ENCODE measurements around the gene HSPA9.

HSPA9 gene

GRCh38 chr5:138557677-138558076 lies 17.5 kb downstream of the HSPA9 start:
- Histone ChIP-seq H3K4me3 (ENCODE audit: low read depth, low read length) (no peak overlapping the region), H3K9me3 (ENCODE audit: control insufficient read depth, insufficient read depth, low read depth, low read length) (no peaks in the 10 kb centered on the region), H3K27ac (ENCODE audit: extremely low read depth, low read depth, low read length) (no peak overlapping the region), H3K36me3 (ENCODE audit: control insufficient read depth in 2 of 2, insufficient read depth in 1 of 2, low read length in 2 of 2) (peaks cover 55 to 88% of the 10 kb centered on the region in 2 experiments), H3K4me1 (ENCODE audit: control insufficient read depth, insufficient read depth, low read length) (no peaks in the 10 kb centered on the region)
- TF ChIP-seq ZBTB21 (tag by site-specific recombination; IDR thresholded peaks at IDR 0.05) (no peak), SP7 (tag by site-specific recombination; IDR thresholded peaks at IDR 0.05) (no peak), ZNF645 (tag by site-specific recombination; IDR thresholded peaks at IDR 0.05) (no peak), ZNF785 (tag by site-specific recombination; IDR thresholded peaks at IDR 0.05) (no peak), MEIS1 (CRISPR knock-in tag; IDR thresholded peaks at IDR 0.05; ENCODE audit: borderline replicate concordance) (no peak)
- ChIA-PET POLR2A (interaction anchor here (1.1 kb wide), 1 partner anchor 11 kb away, joined by 3 read pairs; no protein-coding TSS in a partner anchor), CTCF (interaction anchor here (0.6 to 2.1 kb wide), 2 partner anchors 10 to 965 kb away, joined by 3 to 9 read pairs; no protein-coding TSS in a partner anchor)

DNA sequence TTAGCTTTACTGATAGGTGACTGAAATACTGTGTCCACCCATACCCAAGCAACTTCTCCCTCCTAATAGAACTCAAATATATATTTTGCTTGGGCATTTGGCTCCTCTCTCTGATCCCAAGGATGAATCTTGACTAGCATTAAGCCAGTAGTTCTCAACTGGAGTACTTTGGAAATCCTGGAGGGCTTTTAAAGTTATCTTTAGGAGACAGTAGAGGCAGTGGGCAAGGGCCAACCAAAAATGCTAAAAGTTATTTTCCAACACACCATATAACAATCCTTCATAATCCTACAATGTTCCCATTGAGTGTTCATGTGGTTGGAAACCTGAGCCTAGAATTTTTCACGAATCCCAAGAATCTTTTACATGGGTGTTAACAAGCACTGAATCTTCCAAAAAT lies 21.1 kb downstream of the HSPA9 start:
- Histone ChIP-seq H3K27ac (ENCODE audit: extremely low read depth, low read depth, low read length) (no peak overlapping the region), H3K4me3 (ENCODE audit: low read depth, low read length) (no peak overlapping the region), H3K9me3 (ENCODE audit: control insufficient read depth, insufficient read depth, low read depth, low read length) (no peaks in the 10 kb centered on the region), H3K4me1 (ENCODE audit: control insufficient read depth, insufficient read depth, low read length) (no peaks in the 10 kb centered on the region), H3K36me3 (ENCODE audit: control insufficient read depth in 2 of 2, insufficient read depth in 1 of 2, low read length in 2 of 2) (peaks cover 38 to 57% of the 10 kb centered on the region in 2 experiments)
- TF ChIP-seq ZNF175 (tag by site-specific recombination; IDR thresholded peaks at IDR 0.05) = no peak
- TF ChIP-seq ZBTB17 (tag by site-specific recombination; IDR thresholded peaks at IDR 0.05) = no peak
- TF ChIP-seq ZNF19 (tag by site-specific recombination; IDR thresholded peaks at IDR 0.05; ENCODE audit: low read depth) = no peak
- TF ChIP-seq, protein P1, sequence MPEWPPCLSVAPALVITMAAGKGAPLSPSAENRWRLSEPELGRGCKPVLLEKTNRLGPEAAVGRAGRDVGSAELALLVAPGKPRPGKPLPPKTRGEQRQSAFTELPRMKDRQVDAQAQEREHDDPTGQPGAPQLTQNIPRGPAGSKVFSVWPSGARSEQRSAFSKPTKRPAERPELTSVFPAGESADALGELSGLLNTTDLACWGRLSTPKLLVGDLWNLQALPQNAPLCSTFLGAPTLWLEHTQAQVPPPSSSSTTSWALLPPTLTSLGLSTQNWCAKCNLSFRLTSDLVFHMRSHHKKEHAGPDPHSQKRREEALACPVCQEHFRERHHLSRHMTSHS (tag by site-specific recombination; IDR thresholded peaks at IDR 0.05) = no peak
- no peak for TF ChIP-seq ZNF169 (tag by site-specific recombination; IDR thresholded peaks at IDR 0.05)
- no peak for TF ChIP-seq ZBTB21 (tag by site-specific recombination; IDR thresholded peaks at IDR 0.05)
- TF ChIP-seq, protein P2, sequence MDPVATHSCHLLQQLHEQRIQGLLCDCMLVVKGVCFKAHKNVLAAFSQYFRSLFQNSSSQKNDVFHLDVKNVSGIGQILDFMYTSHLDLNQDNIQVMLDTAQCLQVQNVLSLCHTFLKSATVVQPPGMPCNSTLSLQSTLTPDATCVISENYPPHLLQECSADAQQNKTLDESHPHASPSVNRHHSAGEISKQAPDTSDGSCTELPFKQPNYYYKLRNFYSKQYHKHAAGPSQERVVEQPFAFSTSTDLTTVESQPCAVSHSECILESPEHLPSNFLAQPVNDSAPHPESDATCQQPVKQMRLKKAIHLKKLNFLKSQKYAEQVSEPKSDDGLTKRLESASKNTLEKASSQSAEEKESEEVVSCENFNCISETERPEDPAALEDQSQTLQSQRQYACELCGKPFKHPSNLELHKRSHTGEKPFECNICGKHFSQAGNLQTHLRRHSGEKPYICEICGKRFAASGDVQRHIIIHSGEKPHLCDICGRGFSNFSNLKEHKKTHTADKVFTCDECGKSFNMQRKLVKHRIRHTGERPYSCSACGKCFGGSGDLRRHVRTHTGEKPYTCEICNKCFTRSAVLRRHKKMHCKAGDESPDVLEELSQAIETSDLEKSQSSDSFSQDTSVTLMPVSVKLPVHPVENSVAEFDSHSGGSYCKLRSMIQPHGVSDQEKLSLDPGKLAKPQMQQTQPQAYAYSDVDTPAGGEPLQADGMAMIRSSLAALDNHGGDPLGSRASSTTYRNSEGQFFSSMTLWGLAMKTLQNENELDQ (tag by site-specific recombination; IDR thresholded peaks at IDR 0.05; ENCODE audit: low read depth) = no peak
- TF ChIP-seq YY1 (tag by site-specific recombination; IDR thresholded peaks at IDR 0.05) = no peak
- TF ChIP-seq KLF8 (tag by site-specific recombination; IDR thresholded peaks at IDR 0.05) = no peak
- TF ChIP-seq, protein P3, sequence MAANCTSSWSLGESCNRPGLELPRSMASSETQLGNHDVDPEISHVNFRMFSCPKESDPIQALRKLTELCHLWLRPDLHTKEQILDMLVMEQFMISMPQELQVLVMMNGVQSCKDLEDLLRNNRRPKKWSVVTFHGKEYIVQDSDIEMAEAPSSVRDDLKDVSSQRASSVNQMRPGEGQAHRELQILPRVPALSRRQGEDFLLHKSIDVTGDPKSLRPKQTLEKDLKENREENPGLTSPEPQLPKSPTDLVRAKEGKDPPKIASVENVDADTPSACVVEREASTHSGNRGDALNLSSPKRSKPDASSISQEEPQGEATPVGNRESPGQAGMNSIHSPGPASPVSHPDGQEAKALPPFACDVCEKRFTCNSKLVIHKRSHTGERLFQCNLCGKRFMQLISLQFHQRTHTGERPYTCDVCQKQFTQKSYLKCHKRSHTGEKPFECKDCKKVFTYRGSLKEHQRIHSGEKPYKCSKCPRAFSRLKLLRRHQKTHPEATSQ (tag by site-specific recombination; IDR thresholded peaks at IDR 0.05) = no peak
- no peak for TF ChIP-seq ZNF350 (tag by site-specific recombination; IDR thresholded peaks at IDR 0.05)
- no peak for TF ChIP-seq ZNF146 (tag by site-specific recombination; IDR thresholded peaks at IDR 0.05)
- CTCF ChIA-PET = no interaction called here
- POLR2A ChIA-PET = interaction anchor here (3.6 kb wide), 1 partner anchor 11 kb away, joined by 25 read pairs; the partner anchor contains the start of gene ETF1

Measured in HEK293 (cell line).